Activated naive CD8-positive, alpha-beta T cell treated with anti-CD3 and anti-CD28 coated beads for 36 hours (primary cell): ENCODE measurements around the gene LIN7A. TPM values are rescaled to one million over a fixed set of nuclear protein-coding genes. Genes with fewer than 3 reads are reported as not detected.

Experiments used
- DNase-seq: peaks from one replicate; pipeline ENCODE4 v3.0.0; 2021
- H3K27ac Mint-ChIP-seq: one replicate; pipeline ENCODE4 v1.8.0; 2022; ENCODE audit warnings: mild to moderate bottlenecking, moderate library complexity, mixed read lengths
- H3K27me3 Mint-ChIP-seq: one replicate; pipeline ENCODE4 v1.8.0; 2022; ENCODE audit warnings: mild to moderate bottlenecking, mixed read lengths
- H3K36me3 Mint-ChIP-seq: one replicate; pipeline ENCODE4 v1.8.0; 2021; ENCODE audit warnings: mild to moderate bottlenecking, mixed read lengths
- H3K4me1 Mint-ChIP-seq: one replicate; pipeline ENCODE4 v1.8.0; 2021; ENCODE audit warnings: mixed read lengths
- H3K4me3 Mint-ChIP-seq: one replicate; pipeline ENCODE4 v1.8.0; 2022; ENCODE audit warnings: mild to moderate bottlenecking, moderate library complexity, mixed read lengths
- H3K9me3 Mint-ChIP-seq: one replicate; pipeline ENCODE4 v1.8.0; 2022; ENCODE audit warnings: mixed read lengths
- total RNA-seq, 2 experiments: library from RNA; stranded (reverse); gene quantifications; one replicate each; pipeline ENCODE4 v1.2.3, GENCODE V29; 2021

The LIN7A gene
- total RNA-seq, 2 experiments from 2014 or later: not detected

DNA sequence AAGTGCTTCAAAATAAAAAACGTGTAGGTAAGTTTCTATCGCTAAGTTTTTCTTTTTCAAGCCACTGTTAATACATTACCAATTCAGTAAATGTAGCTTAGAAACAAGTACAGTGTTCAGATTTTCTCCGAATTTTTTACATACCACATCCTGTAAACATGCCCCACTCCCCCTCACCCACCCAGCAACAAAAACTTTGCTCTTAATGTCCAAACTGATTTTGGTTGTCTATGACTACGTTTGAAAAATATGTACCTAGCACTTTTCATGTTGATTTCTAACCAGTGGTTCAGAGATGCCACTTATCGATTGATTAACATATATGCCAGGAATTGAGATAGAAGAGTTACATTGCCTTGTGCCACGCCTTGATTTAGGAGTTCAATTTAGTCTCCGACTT is 663 bp upstream of the LIN7A start:
- no peak for DNase-seq
- Mint-ChIP-seq H3K27ac (no peak overlapping the region), H3K4me3 (no peak overlapping the region), H3K9me3 (no peaks in the 10 kb centered on the region), H3K4me1 (no peaks in the 10 kb centered on the region), H3K36me3 (no peaks in the 10 kb centered on the region), H3K27me3 (peaks cover 40% of the 10 kb centered on the region)

DNA sequence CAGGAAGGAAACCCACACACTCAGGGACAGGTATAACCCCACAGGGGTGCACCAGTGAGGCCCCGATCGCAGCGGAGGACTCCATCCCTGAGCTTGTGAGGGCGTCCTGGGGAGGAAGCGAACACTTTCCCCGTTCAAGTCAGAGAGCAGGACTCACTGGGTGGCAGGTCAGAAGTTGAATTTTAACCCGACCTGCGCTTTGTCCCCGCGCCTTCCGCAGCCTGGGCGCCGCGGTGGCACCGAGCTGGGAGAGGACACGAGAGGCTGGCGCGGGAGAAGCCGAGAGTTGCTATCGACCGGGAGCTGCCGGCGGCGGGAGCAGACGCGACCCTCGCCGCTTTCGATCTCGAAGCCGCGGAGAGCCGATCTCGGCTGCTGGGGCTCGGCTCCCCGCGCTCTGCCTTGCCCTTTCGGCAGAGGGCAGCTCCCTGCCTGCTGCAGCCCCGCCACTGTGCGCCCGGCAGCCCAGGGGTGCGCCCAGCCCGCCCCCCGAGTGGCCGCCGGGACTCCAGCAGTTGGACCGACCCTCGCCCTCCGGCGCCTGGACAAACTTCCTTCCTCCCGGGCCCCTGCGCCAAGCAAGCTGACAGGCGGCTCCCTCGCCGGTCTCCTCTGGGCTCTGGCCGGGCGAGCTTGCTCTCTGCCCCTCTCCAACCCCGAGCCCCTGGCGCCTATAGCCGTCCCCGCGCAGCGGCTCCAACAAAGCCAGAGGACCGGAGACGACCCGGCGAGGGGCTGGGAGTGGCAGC is 918 bp downstream of the LIN7A start:
- H3K4me3 Mint-ChIP-seq: no peak overlapping the region
- no peaks in the 10 kb centered on the region for H3K4me1 Mint-ChIP-seq
- no peak for DNase-seq
- no peak overlapping the region for H3K27ac Mint-ChIP-seq
- H3K36me3 Mint-ChIP-seq: no peaks in the 10 kb centered on the region
- H3K27me3 Mint-ChIP-seq: peaks cover 40% of the 10 kb centered on the region
- H3K9me3 Mint-ChIP-seq: no peaks in the 10 kb centered on the region

DNA sequence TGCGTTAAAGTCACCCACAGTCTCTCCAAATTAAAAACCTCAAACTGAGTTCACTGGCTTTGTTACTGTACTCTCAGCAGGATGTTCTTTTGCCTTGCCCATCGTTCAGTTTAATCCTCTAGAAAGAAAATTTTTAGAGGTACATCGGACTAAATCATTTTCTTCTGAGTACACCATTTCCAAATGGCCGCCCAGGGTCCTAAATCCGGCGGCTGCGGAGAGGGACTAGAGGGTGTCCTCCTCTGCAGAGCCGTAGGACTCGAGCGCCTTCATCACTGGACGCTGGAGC is 1.4 kb downstream of the LIN7A start:
- DNase-seq: no peak
- H3K27me3 Mint-ChIP-seq: peaks cover 40% of the 10 kb centered on the region
- no peaks in the 10 kb centered on the region for H3K4me1 Mint-ChIP-seq
- H3K27ac Mint-ChIP-seq: no peak overlapping the region
- no peak overlapping the region for H3K4me3 Mint-ChIP-seq
- no peaks in the 10 kb centered on the region for H3K9me3 Mint-ChIP-seq
- no peaks in the 10 kb centered on the region for H3K36me3 Mint-ChIP-seq

DNA sequence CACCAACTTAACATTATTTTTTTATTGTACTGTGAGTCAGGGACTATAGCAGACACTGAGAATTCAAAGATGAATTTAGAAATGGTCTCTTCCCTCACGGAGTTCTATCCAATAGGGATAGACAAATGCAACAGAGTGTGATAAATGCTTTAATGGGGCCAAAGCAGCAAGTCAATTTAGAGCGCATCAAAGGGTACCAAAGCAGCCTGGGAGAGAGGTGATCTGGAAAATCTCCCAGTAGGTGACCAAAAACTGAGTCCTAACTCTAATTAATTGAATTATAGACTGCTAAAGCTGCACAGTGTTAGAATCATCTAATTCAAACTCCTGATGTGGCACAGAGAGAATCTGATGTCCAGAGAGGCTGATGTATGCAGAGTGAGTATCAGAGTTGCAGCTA is 2.6 kb downstream of the LIN7A start:
- no peak for DNase-seq

DNA sequence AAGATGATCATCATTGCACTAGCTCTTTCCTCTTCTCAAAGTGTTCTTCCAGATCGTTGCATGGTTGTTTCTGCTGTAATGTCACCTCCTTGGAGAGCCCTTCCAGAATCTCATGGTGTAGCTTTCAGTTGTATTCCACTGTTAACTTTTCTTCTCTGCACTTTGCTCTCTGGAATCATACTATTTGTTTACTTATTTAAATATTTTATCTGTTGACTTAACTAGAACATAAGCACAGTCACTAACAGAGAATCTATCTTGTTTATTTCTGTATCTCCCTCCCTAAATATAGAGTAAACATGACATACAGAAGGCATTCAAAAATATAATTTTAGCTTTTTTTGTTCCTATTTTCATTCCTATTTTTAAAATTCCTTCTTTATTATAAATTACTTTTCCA is 11.8 kb downstream of the LIN7A start:
- H3K36me3 Mint-ChIP-seq: no peaks in the 10 kb centered on the region
- H3K4me3 Mint-ChIP-seq: no peak overlapping the region
- no peak for DNase-seq
- no peaks in the 10 kb centered on the region for H3K27me3 Mint-ChIP-seq
- peaks cover 1% of the 10 kb centered on the region for H3K9me3 Mint-ChIP-seq
- no peaks in the 10 kb centered on the region for H3K4me1 Mint-ChIP-seq
- no peak overlapping the region for H3K27ac Mint-ChIP-seq

More for the DNA sequence above, 2.6 kb downstream of the LIN7A start:
- Mint-ChIP-seq H3K27me3 (peaks cover 40% of the 10 kb centered on the region), H3K4me1 (no peaks in the 10 kb centered on the region), H3K27ac (no peak overlapping the region), H3K4me3 (no peak overlapping the region), H3K9me3 (no peaks in the 10 kb centered on the region), H3K36me3 (no peaks in the 10 kb centered on the region)

DNA sequence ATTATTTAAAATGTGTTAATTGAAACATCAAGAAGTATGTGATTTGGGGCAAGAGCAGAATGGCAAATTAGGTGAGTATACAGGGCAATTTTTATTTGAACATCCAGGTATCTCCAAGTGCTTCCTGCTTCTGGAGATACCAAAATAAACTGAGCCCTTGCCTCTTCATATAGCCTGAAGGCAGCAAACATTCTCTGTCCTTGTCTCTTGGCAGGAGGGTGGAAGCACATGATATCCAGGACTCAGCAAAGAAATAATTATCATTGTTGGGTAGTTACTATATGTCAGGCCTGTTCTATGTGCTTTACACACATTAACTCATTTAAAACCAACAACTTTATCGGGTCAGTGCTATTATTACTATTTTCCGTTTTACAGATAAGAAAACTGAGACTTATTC is 12.5 kb downstream of the LIN7A start:
- H3K36me3 Mint-ChIP-seq: no peaks in the 10 kb centered on the region
- H3K4me3 Mint-ChIP-seq: no peak overlapping the region
- peaks cover 1% of the 10 kb centered on the region for H3K9me3 Mint-ChIP-seq
- no peak for DNase-seq
- no peak overlapping the region for H3K27ac Mint-ChIP-seq
- H3K4me1 Mint-ChIP-seq: no peaks in the 10 kb centered on the region
- H3K27me3 Mint-ChIP-seq: no peaks in the 10 kb centered on the region

DNA sequence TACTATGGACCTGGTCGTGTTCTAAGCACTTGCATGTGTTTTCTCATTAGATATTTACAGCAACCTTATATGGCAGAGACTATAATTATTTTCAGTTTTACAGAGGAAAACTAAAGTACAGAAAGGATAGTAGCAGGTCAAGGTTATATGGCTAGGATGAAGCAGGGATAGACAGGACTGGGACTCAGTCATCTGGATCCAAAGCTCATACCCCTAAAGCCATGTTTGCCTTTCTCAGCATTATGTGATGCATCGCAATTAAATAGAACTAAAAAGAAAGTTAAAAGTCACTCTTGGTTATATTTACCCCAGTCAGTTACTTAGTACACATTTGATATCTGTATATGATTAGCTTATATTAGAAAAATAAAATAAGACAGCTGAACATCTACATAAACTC is 13.3 kb downstream of the LIN7A start:
- Mint-ChIP-seq H3K9me3 (peaks cover 1% of the 10 kb centered on the region), H3K4me3 (no peak overlapping the region), H3K27ac (no peak overlapping the region), H3K27me3 (no peaks in the 10 kb centered on the region), H3K4me1 (no peaks in the 10 kb centered on the region), H3K36me3 (no peaks in the 10 kb centered on the region)
- no peak for DNase-seq

DNA sequence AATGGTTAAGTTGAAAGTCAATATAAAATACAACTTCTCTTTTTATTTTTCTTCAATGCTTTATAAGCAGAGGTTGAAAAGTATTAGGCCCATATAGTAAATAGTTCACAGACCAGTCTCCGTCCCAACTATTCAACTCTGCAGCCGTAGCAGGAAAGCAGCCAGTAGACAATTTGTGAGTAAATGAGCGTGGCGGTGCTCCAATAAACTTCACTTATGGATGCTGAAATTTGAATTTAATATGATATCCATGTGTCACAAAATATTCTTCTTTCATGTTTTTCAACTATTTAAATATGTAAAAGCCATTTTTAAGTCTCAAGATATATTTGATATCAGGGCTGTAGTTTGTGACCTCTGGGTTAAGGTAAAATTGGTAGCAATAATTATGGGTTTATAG is 17.7 kb downstream of the LIN7A start:
- Mint-ChIP-seq H3K4me3 (no peak overlapping the region), H3K27me3 (no peaks in the 10 kb centered on the region), H3K4me1 (no peaks in the 10 kb centered on the region), H3K27ac (no peak overlapping the region), H3K9me3 (peaks cover 2% of the 10 kb centered on the region), H3K36me3 (no peaks in the 10 kb centered on the region)
- DNase-seq: no peak

DNA sequence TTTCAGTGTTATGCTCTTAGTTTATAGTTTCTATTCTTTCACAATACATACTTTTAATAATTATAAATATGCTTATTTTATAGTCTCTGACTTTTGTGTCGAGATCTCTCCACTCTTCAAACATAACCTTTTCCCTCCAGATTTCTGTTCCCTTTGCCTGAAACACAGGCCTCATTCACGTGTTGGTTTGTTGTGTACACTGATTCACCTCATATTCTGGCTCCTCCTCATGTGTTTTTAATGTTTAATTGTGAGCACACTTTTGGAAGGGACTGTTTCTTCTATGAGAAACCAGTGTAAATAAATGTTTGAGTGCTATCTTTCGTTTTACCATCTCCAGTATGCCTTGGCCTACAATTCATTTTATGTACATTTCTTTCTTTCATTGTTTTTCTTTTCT is 20.1 kb downstream of the LIN7A start:
- no peaks in the 10 kb centered on the region for H3K4me1 Mint-ChIP-seq
- peaks cover 3% of the 10 kb centered on the region for H3K9me3 Mint-ChIP-seq
- H3K27ac Mint-ChIP-seq: no peak overlapping the region
- no peaks in the 10 kb centered on the region for H3K27me3 Mint-ChIP-seq
- no peak for DNase-seq
- H3K4me3 Mint-ChIP-seq: no peak overlapping the region
- H3K36me3 Mint-ChIP-seq: no peaks in the 10 kb centered on the region

DNA sequence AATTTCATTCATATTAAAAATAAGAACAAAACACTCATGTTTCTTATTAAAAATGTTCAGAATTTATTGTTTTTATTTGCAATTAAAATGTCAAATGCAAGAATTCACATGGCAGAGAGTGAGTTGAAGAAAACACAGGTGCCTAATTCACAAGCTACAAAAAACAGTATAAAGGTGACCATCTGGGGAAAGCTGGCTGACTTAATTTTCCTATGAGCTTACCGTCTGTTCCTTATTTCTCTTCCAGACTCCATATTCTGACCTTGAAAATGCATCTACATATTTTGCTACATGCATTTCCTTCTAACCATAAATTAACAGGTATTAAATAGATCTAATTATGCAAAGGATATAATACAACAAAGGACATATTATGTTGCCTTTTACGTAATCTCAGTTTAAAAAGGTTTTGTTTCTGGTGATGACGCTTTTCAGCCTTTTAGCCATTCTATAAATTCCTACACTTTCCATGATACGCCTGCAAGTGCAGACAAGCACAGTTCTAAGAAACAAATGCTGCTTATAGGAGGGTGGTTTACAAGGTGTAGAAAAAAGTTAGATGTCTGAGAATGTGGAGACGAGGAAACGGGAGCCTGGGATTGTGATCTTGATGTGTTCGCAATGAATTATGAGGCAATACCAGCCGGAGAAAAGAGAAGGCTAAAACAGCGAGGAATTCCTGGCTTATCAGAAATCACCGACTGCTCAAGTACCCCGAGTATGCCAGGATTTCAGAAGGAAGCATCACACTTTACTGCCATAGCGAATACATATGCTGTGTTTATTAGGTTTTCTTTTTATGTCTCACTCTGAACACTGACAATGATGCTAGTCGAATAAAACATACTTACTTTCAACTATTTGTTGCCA is 24.6 kb downstream of the LIN7A start:
- no peak for DNase-seq
- Mint-ChIP-seq H3K27me3 (no peaks in the 10 kb centered on the region), H3K36me3 (no peaks in the 10 kb centered on the region), H3K4me1 (no peaks in the 10 kb centered on the region), H3K4me3 (no peak overlapping the region), H3K27ac (no peak overlapping the region), H3K9me3 (peaks cover 3% of the 10 kb centered on the region)

DNA sequence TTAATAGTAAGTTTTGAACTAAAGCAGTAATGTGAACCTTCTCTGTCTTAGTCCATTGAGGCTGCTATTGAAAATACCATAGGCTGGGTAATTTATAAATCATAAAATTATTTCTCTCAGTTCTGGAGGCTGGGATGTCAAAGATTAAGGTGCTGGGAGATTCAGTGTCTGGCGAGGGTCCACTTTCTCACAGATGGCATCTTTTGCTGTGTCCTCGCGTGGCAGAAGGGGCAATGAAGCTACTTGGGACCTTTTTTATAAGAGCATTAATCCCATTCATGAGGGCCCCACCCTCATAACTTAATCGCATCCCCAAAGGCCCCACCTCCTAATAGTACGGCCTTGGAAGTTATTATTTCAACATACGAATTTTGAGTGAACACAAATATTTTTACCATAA is 28.4 kb downstream of the LIN7A start:
- no peak for DNase-seq
- no peaks in the 10 kb centered on the region for H3K36me3 Mint-ChIP-seq
- H3K9me3 Mint-ChIP-seq: peaks cover 2% of the 10 kb centered on the region
- no peak overlapping the region for H3K27ac Mint-ChIP-seq
- no peaks in the 10 kb centered on the region for H3K4me1 Mint-ChIP-seq
- H3K27me3 Mint-ChIP-seq: no peaks in the 10 kb centered on the region
- no peak overlapping the region for H3K4me3 Mint-ChIP-seq

DNA sequence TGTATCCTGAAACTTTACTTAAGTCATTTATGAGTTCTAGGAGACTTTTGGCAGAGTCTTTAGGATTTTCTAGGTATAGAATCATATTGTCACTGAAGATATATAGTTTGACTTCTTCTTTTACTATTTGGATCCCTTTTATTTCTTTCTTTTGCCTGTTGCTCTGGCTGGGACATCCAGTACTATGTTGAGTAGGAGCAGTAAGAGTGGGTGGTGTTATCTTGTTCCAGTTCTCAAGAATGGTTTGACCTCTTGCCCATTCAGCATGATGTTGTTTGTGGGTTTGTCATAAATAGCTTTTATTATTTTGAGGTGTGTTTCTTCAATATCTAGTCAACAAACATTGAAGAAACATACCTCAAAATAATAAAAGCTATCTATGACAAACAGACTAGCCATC is 35.0 kb downstream of the LIN7A start:
- no peak for DNase-seq
- no peaks in the 10 kb centered on the region for H3K27me3 Mint-ChIP-seq
- peaks cover 6% of the 10 kb centered on the region for H3K9me3 Mint-ChIP-seq
- H3K27ac Mint-ChIP-seq: no peak overlapping the region
- no peaks in the 10 kb centered on the region for H3K4me1 Mint-ChIP-seq
- no peak overlapping the region for H3K4me3 Mint-ChIP-seq
- H3K36me3 Mint-ChIP-seq: no peaks in the 10 kb centered on the region

DNA sequence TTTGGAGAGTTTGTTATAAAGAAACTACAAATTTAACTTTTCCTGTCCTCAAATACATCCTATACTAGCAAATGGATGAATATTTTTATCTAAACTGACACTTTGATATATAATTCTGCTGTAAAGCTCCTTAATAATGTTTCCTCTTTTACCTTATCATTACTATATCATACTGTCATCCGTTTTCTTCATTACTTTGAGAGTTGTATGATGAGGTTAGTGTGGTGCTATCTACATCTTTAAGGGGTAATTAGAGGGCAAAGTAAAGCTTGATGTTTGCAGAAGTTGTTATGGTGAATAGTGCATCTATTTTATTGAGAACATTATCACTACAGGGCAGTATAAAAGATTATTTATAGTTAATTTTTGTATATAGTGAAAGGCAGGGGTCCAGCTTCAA is 36.1 kb downstream of the LIN7A start:
- H3K27ac Mint-ChIP-seq: no peak overlapping the region
- no peaks in the 10 kb centered on the region for H3K4me1 Mint-ChIP-seq
- no peaks in the 10 kb centered on the region for H3K36me3 Mint-ChIP-seq
- no peaks in the 10 kb centered on the region for H3K27me3 Mint-ChIP-seq
- H3K9me3 Mint-ChIP-seq: peaks cover 6% of the 10 kb centered on the region
- no peak for DNase-seq
- no peak overlapping the region for H3K4me3 Mint-ChIP-seq

DNA sequence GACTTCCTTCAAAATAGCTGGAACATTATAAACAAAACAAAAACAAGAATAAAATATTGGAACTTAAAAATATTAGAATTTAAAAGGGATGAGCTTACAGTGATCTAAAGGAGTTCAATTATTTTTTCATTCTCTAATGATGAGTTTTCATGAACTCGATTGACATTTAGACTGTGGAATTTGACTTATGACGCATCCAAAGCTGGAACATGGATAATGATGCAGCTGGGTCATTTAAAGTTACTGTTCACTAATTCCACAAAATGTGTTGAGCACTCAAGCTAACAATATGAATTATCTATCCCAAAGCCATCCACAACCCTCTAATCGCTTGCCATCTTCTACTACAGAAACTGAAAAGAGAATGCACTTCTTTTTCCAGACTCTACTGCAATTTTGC is 42.5 kb downstream of the LIN7A start:
- Mint-ChIP-seq H3K27me3 (no peaks in the 10 kb centered on the region), H3K4me1 (no peaks in the 10 kb centered on the region), H3K4me3 (no peak overlapping the region), H3K9me3 (peaks cover 7% of the 10 kb centered on the region), H3K36me3 (no peaks in the 10 kb centered on the region), H3K27ac (no peak overlapping the region)
- no peak for DNase-seq

DNA sequence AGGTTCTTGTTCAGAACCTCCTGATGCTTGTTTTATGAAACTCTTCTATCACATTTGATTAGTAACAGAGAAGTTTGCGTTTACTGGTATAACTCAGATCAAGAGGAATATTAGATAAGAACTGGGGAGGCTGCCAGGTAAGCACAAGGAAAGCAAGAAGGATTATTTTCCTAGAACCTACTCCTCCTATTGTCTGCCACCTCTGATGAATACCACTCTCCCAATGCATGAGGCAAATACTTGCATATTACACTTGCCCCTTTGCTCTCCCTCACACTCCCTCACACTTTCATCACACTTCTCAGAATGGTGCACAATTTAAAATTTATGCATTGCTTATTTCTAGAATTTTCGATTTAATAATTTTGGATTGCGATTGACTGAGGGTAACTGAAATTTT is 43.6 kb downstream of the LIN7A start:
- H3K4me1 Mint-ChIP-seq: no peaks in the 10 kb centered on the region
- H3K4me3 Mint-ChIP-seq: no peak overlapping the region
- peaks cover 3% of the 10 kb centered on the region for H3K9me3 Mint-ChIP-seq
- H3K36me3 Mint-ChIP-seq: no peaks in the 10 kb centered on the region
- no peak overlapping the region for H3K27ac Mint-ChIP-seq
- no peak for DNase-seq
- H3K27me3 Mint-ChIP-seq: no peaks in the 10 kb centered on the region
